HCT116 (cell line): ENCODE data around the gene CDC6. TPM values are rescaled to one million over a fixed set of nuclear protein-coding genes. Genes with fewer than 3 reads are reported as not detected.

Experiments
- ATAC-seq: fragments of 200-7000 bp; cut with Tn5 transposase; 2 replicates; pipeline ENCODE4 v1.9.1; 2020; ENCODE audit warnings: mild to moderate bottlenecking, moderate library complexity
- BruUV-seq: library from RNA; stranded (reverse); fragments of 400-500 nt; replicated peaks from 2 replicates; lab custom pipeline; 2021; lab: Mats Ljungman, UMichigan
- CTCF ChIA-PET: fragments of 300-600 bp; sonication (Branson Sonifier 250); formaldehyde crosslinking; loops from one replicate; lab custom pipeline; 2021; ENCODE audit warnings: antibody characterized with exemption; lab: Charles Lee
- POLR2A ChIA-PET: fragments of 300-600, 350-600 bp; sonication (Branson Sonifier 250); formaldehyde crosslinking; loops from one replicate; lab custom pipeline; 2021; ENCODE audit warnings: antibody characterized with exemption; lab: Charles Lee
- RAD21 ChIA-PET, 2 experiments: fragments of 300-600 bp; sonication (Branson Sonifier 250); formaldehyde crosslinking; loops; one replicate each; lab custom pipeline; 2023; ENCODE audit warnings: low total read pairs in 2 of 2; ENCODE audit not compliant: uncharacterized antibody in 2 of 2, unreplicated experiment in 2 of 2, low non-redundant PET in 1 of 2; lab: Charles Lee
- DNase-seq: peaks from one replicate; pipeline ENCODE4 v3.0.0-alpha.2; 2010; ENCODE audit warnings: low read depth, low spot score
- H2AFZ ChIP-seq: fragments of 200-600 bp; shearing (Covaris generic), sonication (generic); 2 replicates; pipeline ENCODE4 v1.6.1; 2017; ENCODE audit warnings: low read depth, mixed run types, mixed read lengths, antibody characterized with exemption, low read length; ENCODE audit not compliant: poor library complexity, severe bottlenecking
- H3K27ac ChIP-seq: 2 replicates; pipeline ENCODE4 v1.5.1; 2012; ENCODE audit warnings: low read depth, low read length
- H3K27me3 ChIP-seq: fragments of 200-600 bp; sonication (generic); 2 replicates; pipeline ENCODE4 v1.6.1; 2016; ENCODE audit warnings: mixed run types, low read length, mixed read lengths; ENCODE audit not compliant: insufficient read depth
- H3K36me3 ChIP-seq, 2 experiments: fragments of 200-500 bp in 1 of 2; fragments of 200-600 bp in 1 of 2; sonication (Bioruptor generic) in 1 of 2; sonication (generic) in 1 of 2; 2 replicates each; pipeline versions ENCODE4 v1.5.1 to v1.6.1; 2014 to 2016; ENCODE audit warnings: low read length in 2 of 2, inconsistent platforms in 1 of 2, mixed read lengths in 1 of 2, mixed run types in 1 of 2; ENCODE audit not compliant: insufficient read depth in 2 of 2, control insufficient read depth in 1 of 2
- H3K4me1 ChIP-seq, 2 experiments: fragments of 200-600 bp in 1 of 2; sonication (generic) in 1 of 2; 2 replicates each; pipeline versions ENCODE4 v1.5.1 to v1.6.1; 2012 to 2017; ENCODE audit warnings: low read length in 2 of 2, inconsistent platforms in 1 of 2, mild to moderate bottlenecking in 1 of 2, mixed read lengths in 1 of 2, mixed run types in 1 of 2, moderate library complexity in 1 of 2; ENCODE audit not compliant: insufficient read depth in 2 of 2, control insufficient read depth in 1 of 2
- H3K4me2 ChIP-seq: fragments of 200-600 bp; sonication (generic); 2 replicates; pipeline ENCODE4 v1.6.1; 2017; ENCODE audit warnings: mixed run types, low read length, mixed read lengths
- H3K4me3 ChIP-seq, 2 experiments: fragments of 200-600 bp in 1 of 2; sonication (generic) in 1 of 2; replicated peaks in 1 of 2; 2 replicates each; pipeline ENCODE4 v1.5.1; 2011 to 2016; ENCODE audit warnings: low read length in 2 of 2, control low read depth in 1 of 2, low read depth in 1 of 2, mild to moderate bottlenecking in 1 of 2, mixed read lengths in 1 of 2, mixed run types in 1 of 2
- H3K79me2 ChIP-seq: fragments of 200-600 bp; sonication (generic); 2 replicates; pipeline ENCODE4 v1.6.1; 2017; ENCODE audit warnings: mild to moderate bottlenecking, mixed run types, low read length, moderate library complexity, mixed read lengths; ENCODE audit not compliant: insufficient read depth
- H3K9ac ChIP-seq: fragments of 200-600 bp; sonication (generic); 2 replicates; pipeline ENCODE4 v1.6.1; 2016; ENCODE audit warnings: low read length, mixed read lengths
- H3K9me2 ChIP-seq: fragments of 200-600 bp; sonication (generic), shearing (Covaris generic); 2 replicates; pipeline ENCODE4 v1.6.1; 2017; ENCODE audit warnings: mixed run types, mild to moderate bottlenecking, moderate library complexity; ENCODE audit not compliant: insufficient read depth
- H3K9me3 ChIP-seq, 2 experiments: fragments of 200-500 bp in 1 of 2; fragments of 200-600 bp in 1 of 2; sonication (Bioruptor generic) in 1 of 2; sonication (generic) in 1 of 2; 2 replicates each; pipeline ENCODE4 v1.6.1; 2014 to 2017; ENCODE audit warnings: low read length in 2 of 2, mixed read lengths in 2 of 2, inconsistent platforms in 1 of 2, low read depth in 1 of 2, mild to moderate bottlenecking in 1 of 2, mixed run types in 1 of 2, moderate library complexity in 1 of 2; ENCODE audit not compliant: control insufficient read depth in 1 of 2, insufficient read depth in 1 of 2
- H4K20me1 ChIP-seq: fragments of 200-600 bp; sonication (generic), shearing (Covaris generic); 2 replicates; pipeline ENCODE4 v1.6.1; 2017; ENCODE audit warnings: mixed run types, mild to moderate bottlenecking, moderate library complexity; ENCODE audit not compliant: insufficient read depth
- ATF3 ChIP-seq: IDR thresholded peaks from 2 replicates; pipeline ENCODE4 v1.6.1; 2012
- CBX3 ChIP-seq: IDR thresholded peaks from 2 replicates; pipeline ENCODE4 v1.6.1; 2012; ENCODE audit warnings: low read depth
- CTCF ChIP-seq, 3 experiments: fragments of 200-600 bp in 1 of 3; sonication (generic) in 1 of 3; IDR thresholded peaks in 2 of 3; conservative IDR thresholded peaks in 1 of 3; 2 replicates each; pipeline ENCODE4 v1.5.1; 2012 to 2017; ENCODE audit warnings: low read depth in 2 of 3, low read length in 2 of 3, antibody characterized with exemption in 1 of 3, borderline replicate concordance in 1 of 3, control low read depth in 1 of 3, mild to moderate bottlenecking in 1 of 3, mixed read lengths in 1 of 3, mixed run types in 1 of 3, moderate library complexity in 1 of 3; ENCODE audit not compliant: insufficient read depth in 1 of 3
- EZH2phosphoT487 ChIP-seq: fragments of 200-600 bp; IDR thresholded peaks from 2 replicates; pipeline ENCODE4 v1.6.1; 2018; ENCODE audit warnings: antibody characterized with exemption, borderline replicate concordance
- SIN3A ChIP-seq: IDR thresholded peaks from 2 replicates; pipeline ENCODE4 v1.6.1; 2012; ENCODE audit warnings: low read depth
- SRF ChIP-seq: IDR thresholded peaks from 2 replicates; pipeline ENCODE4 v1.6.1; 2012; ENCODE audit warnings: low read depth
- TCF7L2 ChIP-seq: IDR thresholded peaks from 2 replicates; pipeline ENCODE4 v1.7.0; 2011; ENCODE audit warnings: borderline replicate concordance, inconsistent platforms; ENCODE audit not compliant: insufficient read depth, insufficient read length; ENCODE audit errors: extremely low read depth
- YY1 ChIP-seq: IDR thresholded peaks from 2 replicates; pipeline ENCODE4 v1.6.1; 2011; ENCODE audit warnings: low read length, low read depth, moderate library complexity, mild to moderate bottlenecking; ENCODE audit not compliant: insufficient replicate concordance; ENCODE audit errors: extremely low read depth
- ZBTB33 ChIP-seq: IDR thresholded peaks from 2 replicates; pipeline ENCODE4 v1.6.1; 2011; ENCODE audit warnings: mild to moderate bottlenecking, low read length, moderate library complexity; ENCODE audit not compliant: insufficient replicate concordance; ENCODE audit errors: extremely low read depth
- intact Hi-C: fragments of 100-400 bp; cut with micrococcal nuclease; formaldehyde crosslinking; loops from 2 replicates; pipeline ENCODE4 v1.10.0; 2022
- total RNA-seq: library from RNA; stranded (reverse); gene quantifications from one replicate; pipeline ENCODE4 v1.2.1, GENCODE V29; 2021; ENCODE audit not compliant: unreplicated experiment

CDC6 gene
- total RNA-seq, 1 experiment from 2014 or later, result 117 TPM

DNA sequence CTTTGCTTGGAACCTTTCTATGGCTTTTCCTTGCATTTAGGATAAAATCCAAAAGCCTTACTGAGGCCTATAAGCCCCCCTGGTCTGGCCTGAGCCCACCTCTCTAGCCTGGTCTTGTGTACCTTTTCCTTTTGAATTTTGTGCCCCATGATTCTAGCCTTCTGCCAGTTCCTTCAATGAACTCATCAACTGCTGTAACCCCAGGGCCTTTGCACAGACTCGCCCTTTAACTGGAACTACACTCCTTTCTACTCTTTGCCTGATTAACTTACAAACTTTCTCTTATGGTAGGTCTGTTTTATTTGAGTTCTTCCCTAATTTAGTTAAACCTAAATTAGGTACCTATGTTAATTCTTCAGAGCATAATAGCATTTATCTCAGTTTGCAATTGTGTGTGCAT, 52.6 kb downstream of the CDC6 start:
- peaks cover 83% of the 10 kb centered on the region for H3K79me2 ChIP-seq
- intact Hi-C loops, result loop anchor here (2.0 kb wide), 1 partner anchor 22 kb away; no protein-coding TSS in a partner anchor
- RAD21 ChIA-PET, result interaction anchor here in 1 of 2 experiments (0.5 kb wide), 1 partner anchor 16 kb away, joined by 3 read pairs; no protein-coding TSS in a partner anchor

More for the DNA sequence above, 52.6 kb downstream of the CDC6 start:
- POLR2A ChIA-PET, result interaction anchor here (1.0 to 1.4 kb wide), 2 partner anchors 11 to 23 kb away, joined by 3 read pairs; no protein-coding TSS in a partner anchor
- Histone ChIP-seq H3K9me2 (no peaks in the 10 kb centered on the region), H3K9me3 (no peaks in the 10 kb centered on the region), H3K27ac (peak overlapping the region; percentile 72; the same call in 1 of the 2 replicates), H3K36me3 (peaks cover 0 to 4% of the 10 kb centered on the region in 2 experiments; a peak in 1 of 4 replicates), H4K20me1 (no peaks in the 10 kb centered on the region; the same call in 1 of the 2 replicates), H3K9ac (peak overlapping the region; percentile 73; the same call in 1 of the 2 replicates), H3K4me2 (peak overlapping the region; percentile 80), H3K4me1 (peaks cover 21 to 60% of the 10 kb centered on the region in 2 experiments), H2AFZ (no peak overlapping the region), H3K4me3 (peak overlapping the region in 1 of 2 experiments; percentile 68; a peak in 1 of 4 replicates), H3K27me3 (no peaks in the 10 kb centered on the region)
- CTCF ChIA-PET, result no interaction called here
- DNase-seq, result no peak
- ATAC-seq, result no peak
- no TSS peak for BruUV-seq
- TF ChIP-seq CBX3, result no peak
- TF ChIP-seq SRF, result no peak
- TF ChIP-seq ATF3, result no peak
- no peak for TF ChIP-seq TCF7L2
- TF ChIP-seq YY1, result no peak
- TF ChIP-seq CTCF (IDR thresholded peaks at IDR 0.05 in 2 of 3, conservative IDR thresholded peaks at IDR 0.05 in 1 of 3; ENCODE audit: borderline replicate concordance in 1 of 3, insufficient read depth in 1 of 3, low read depth in 2 of 3, low read length in 2 of 3), result no peak
- no peak for TF ChIP-seq EZH2phosphoT487
- TF ChIP-seq SIN3A, result no peak
- TF ChIP-seq ZBTB33, result no peak
